ENCODE data around the gene PAX5. TPM values are rescaled to one million over a fixed set of nuclear protein-coding genes. Genes with fewer than 3 reads are reported as not detected.
"Not testable (repeated sequence)": the region's sequence is repeated elsewhere in the genome, so short reads cannot be mapped to it uniquely, and the experiment has no call there.

PAX5 gene
- total RNA-seq, 3 donors from 2014 or later: 0.59 TPM; not detected in 2

GRCh38 chr9:36874261-36874660 lies 159.8 kb downstream of the PAX5 start:
- no peak overlapping the region for H3K27ac ChIP-seq
- TF ChIP-seq, protein P1, sequence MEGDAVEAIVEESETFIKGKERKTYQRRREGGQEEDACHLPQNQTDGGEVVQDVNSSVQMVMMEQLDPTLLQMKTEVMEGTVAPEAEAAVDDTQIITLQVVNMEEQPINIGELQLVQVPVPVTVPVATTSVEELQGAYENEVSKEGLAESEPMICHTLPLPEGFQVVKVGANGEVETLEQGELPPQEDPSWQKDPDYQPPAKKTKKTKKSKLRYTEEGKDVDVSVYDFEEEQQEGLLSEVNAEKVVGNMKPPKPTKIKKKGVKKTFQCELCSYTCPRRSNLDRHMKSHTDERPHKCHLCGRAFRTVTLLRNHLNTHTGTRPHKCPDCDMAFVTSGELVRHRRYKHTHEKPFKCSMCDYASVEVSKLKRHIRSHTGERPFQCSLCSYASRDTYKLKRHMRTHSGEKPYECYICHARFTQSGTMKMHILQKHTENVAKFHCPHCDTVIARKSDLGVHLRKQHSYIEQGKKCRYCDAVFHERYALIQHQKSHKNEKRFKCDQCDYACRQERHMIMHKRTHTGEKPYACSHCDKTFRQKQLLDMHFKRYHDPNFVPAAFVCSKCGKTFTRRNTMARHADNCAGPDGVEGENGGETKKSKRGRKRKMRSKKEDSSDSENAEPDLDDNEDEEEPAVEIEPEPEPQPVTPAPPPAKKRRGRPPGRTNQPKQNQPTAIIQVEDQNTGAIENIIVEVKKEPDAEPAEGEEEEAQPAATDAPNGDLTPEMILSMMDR (IDR thresholded peaks at IDR 0.05): no peak
- TF ChIP-seq POLR2AphosphoS5 (IDR thresholded peaks at IDR 0.05) (no peak), POLR2A (IDR thresholded peaks at IDR 0.05) (no peak)

DNA sequence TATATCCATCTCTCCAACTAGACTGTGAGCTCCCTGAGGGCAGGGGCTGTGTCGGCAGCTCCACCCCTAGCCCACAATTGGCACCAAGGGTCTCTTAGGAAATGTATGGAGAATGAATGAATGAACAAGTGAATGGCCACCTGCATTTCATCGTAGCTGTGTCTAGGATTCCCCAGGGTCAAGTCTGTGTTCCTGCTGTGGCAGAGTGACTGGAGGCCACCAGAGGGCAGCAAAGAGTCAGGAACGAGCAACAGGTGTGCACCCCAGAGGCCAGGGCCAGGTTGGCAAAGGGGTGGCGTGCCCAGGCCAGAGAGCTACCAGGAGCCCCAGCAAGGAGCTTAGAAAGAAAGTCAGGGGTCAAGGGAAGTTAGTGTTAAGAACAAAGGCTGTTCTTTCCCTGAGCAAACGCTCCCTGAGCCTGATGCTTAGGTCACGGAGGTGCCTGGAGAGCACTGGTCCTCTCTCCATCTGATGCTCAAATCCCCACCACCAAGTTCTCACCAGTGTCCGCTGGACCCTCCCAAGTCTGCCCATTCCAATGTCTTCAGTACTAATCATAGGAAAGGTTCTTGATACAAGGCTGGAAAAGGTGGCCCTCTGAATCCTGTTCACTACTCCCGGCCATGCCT lies 160.7 kb downstream of the PAX5 start:
- no peaks in the 10 kb centered on the region for H3K4me1 ChIP-seq
- H3K27ac ChIP-seq: no peak overlapping the region
- H3K4me3 ChIP-seq: no peak overlapping the region
- peak; percentile 22 to 67 for DNase-seq (ENCODE audit: low spot score in 2 of 2)
- intact Hi-C loops (cut with DNase I; ENCODE audit: low total_unique reads): no loop called here
- peaks cover 0 to 7% of the 10 kb centered on the region in 2 donors for H3K27me3 ChIP-seq
- no peaks in the 10 kb centered on the region for H3K9me3 ChIP-seq
- TF ChIP-seq, protein P1 (IDR thresholded peaks at IDR 0.05): peak; percentile 55 to 69 (median 68)
- TF ChIP-seq POLR2AphosphoS5 (IDR thresholded peaks at IDR 0.05): no peak
- no peaks in the 10 kb centered on the region for H3K36me3 ChIP-seq

More at GRCh38 chr9:36874261-36874660, 159.8 kb downstream of the PAX5 start:
- intact Hi-C loops (cut with DNase I; ENCODE audit: low total_unique reads): no loop called here
- Histone ChIP-seq H3K36me3 (no peaks in the 10 kb centered on the region), H3K9me3 (no peaks in the 10 kb centered on the region), H3K27me3 (peaks cover 0 to 7% of the 10 kb centered on the region in 2 donors), H3K4me1 (no peaks in the 10 kb centered on the region), H3K4me3 (no peak overlapping the region)
- no peak for DNase-seq (ENCODE audit: low spot score in 2 of 2)

DNA sequence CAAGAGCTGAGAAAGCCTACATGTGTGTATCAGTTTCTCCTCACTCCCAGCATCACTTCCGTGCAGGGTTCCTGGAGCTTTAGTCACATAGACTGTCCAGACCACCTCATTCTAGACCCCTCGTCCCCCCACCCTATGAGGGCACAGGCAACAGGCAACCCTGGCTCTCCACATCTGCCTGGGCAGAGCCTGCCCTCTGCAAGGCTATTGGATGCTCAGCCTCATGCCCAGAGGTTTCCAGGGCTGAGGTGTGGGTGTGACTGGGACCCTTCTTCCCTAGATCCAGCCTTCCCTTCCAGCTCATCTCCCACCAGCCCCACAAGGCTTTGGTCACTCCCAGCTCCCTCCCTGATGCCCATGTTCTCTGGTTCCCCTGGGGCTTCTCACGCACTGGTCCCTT lies 161.4 kb downstream of the PAX5 start:
- H3K36me3 ChIP-seq: no peaks in the 10 kb centered on the region
- no peak for DNase-seq (ENCODE audit: low spot score in 2 of 2)
- H3K27me3 ChIP-seq: peaks cover 0 to 10% of the 10 kb centered on the region in 2 donors
- intact Hi-C loops (cut with DNase I; ENCODE audit: low total_unique reads): no loop called here
- H3K9me3 ChIP-seq: no peaks in the 10 kb centered on the region
- no peaks in the 10 kb centered on the region for H3K4me1 ChIP-seq
- TF ChIP-seq POLR2AphosphoS5 (IDR thresholded peaks at IDR 0.05) (no peak), POLR2A (IDR thresholded peaks at IDR 0.05) (no peak)
- TF ChIP-seq, protein P1 (IDR thresholded peaks at IDR 0.05): no peak
- H3K27ac ChIP-seq: no peak overlapping the region
- no peak overlapping the region for H3K4me3 ChIP-seq

GRCh38 chr9:36871606-36872005 lies 162.5 kb downstream of the PAX5 start:
- H3K27ac ChIP-seq: no peak overlapping the region
- DNase-seq (ENCODE audit: low spot score in 2 of 2): no peak
- intact Hi-C loops (cut with DNase I; ENCODE audit: low total_unique reads): no loop called here

GRCh38 chr9:36870960-36871359 lies 163.1 kb downstream of the PAX5 start:
- H3K27ac ChIP-seq: no peak overlapping the region
- H3K4me1 ChIP-seq: no peaks in the 10 kb centered on the region
- no peaks in the 10 kb centered on the region for H3K36me3 ChIP-seq
- intact Hi-C loops (cut with DNase I; ENCODE audit: low total_unique reads): no loop called here
- H3K9me3 ChIP-seq: no peaks in the 10 kb centered on the region
- no peak for DNase-seq (ENCODE audit: low spot score in 2 of 2)
- no peak overlapping the region for H3K4me3 ChIP-seq
- TF ChIP-seq, protein P1 (IDR thresholded peaks at IDR 0.05): no peak
- TF ChIP-seq POLR2AphosphoS5 (IDR thresholded peaks at IDR 0.05) (no peak), POLR2A (IDR thresholded peaks at IDR 0.05) (no peak)
- H3K27me3 ChIP-seq: peaks cover 0 to 10% of the 10 kb centered on the region in 2 donors

More at GRCh38 chr9:36871606-36872005, 162.5 kb downstream of the PAX5 start:
- H3K27me3 ChIP-seq: peaks cover 0 to 10% of the 10 kb centered on the region in 2 donors
- no peaks in the 10 kb centered on the region for H3K4me1 ChIP-seq
- TF ChIP-seq, protein P1 (IDR thresholded peaks at IDR 0.05): no peak
- TF ChIP-seq POLR2AphosphoS5 (IDR thresholded peaks at IDR 0.05): no peak
- no peak for TF ChIP-seq POLR2A (IDR thresholded peaks at IDR 0.05)
- H3K4me3 ChIP-seq: no peak overlapping the region
- H3K9me3 ChIP-seq: no peaks in the 10 kb centered on the region
- H3K36me3 ChIP-seq: no peaks in the 10 kb centered on the region

DNA sequence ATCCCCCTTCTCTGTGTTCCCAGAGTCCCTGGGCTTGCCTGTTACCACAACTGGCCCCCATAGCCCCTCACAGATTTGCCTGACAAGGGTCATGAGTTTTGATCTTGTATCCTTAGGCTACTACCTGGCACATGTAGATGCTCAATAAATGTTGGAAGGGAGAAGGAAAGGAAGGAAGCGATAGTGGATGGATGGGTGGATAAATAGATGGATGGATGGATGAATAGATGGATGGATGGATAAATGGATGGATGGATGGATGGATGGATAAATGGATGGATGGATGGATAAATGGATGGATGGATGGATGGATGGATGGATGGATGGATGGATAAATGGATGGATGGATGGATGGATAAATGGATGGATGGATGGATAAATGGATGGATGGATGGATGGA lies 164.5 kb downstream of the PAX5 start:
- H3K27ac ChIP-seq; DNase-seq (ENCODE audit: low spot score in 2 of 2); H3K9me3 ChIP-seq; H3K4me1 ChIP-seq; H3K27me3 ChIP-seq; H3K36me3 ChIP-seq; H3K4me3 ChIP-seq; intact Hi-C loops (cut with DNase I; ENCODE audit: low total_unique reads): not testable (repeated sequence)

All from breast epithelium (tissue), 4 donors.